Ovary (tissue), 9 donors: ENCODE results near the gene SLC43A1. TPM values are rescaled to one million over a fixed set of nuclear protein-coding genes. Genes with fewer than 3 reads are reported as not detected.

ENCODE experiments used
- DNase-seq, 5 donors: peaks; one replicate each; pipeline ENCODE4 v3.0.0-alpha.2; 2019 to 2020
- H3K27ac ChIP-seq, 2 donors: fragments of 200-600 bp; one replicate each; pipeline versions ENCODE4 v1.5.1 to v1.8.0; 2019 to 2022
- H3K27me3 ChIP-seq: fragments of 200-600 bp; one replicate; pipeline ENCODE4 v1.8.0; 2022
- H3K36me3 ChIP-seq: fragments of 200-600 bp; sonication (generic); one replicate; pipeline ENCODE4 v1.5.1; 2019
- H3K4me1 ChIP-seq: one replicate; pipeline ENCODE4 v1.8.1; 2013; ENCODE audit warnings: mild to moderate bottlenecking, moderate library complexity; ENCODE audit not compliant: insufficient read depth
- H3K4me3 ChIP-seq: fragments of 200-600 bp; sonication (generic); one replicate; pipeline ENCODE4 v1.5.1; 2017
- H3K9me3 ChIP-seq, 2 donors: fragments of 200-600 bp in 1 of 2; sonication (generic) in 1 of 2; one replicate each; pipeline versions ENCODE4 v1.5.1 to v1.8.1; 2013 to 2019; ENCODE audit warnings: mild to moderate bottlenecking in 1 of 2, moderate library complexity in 1 of 2
- CTCF ChIP-seq, 3 donors: fragments of 450-650 bp in 2 of 3; fragments of 200-600 bp in 1 of 3; IDR thresholded peaks; one replicate each; pipeline versions ENCODE4 v1.5.1 to v1.8.0; 2016 to 2022; ENCODE audit warnings: antibody characterized with exemption in 3 of 3, mild to moderate bottlenecking in 1 of 3
- EP300 ChIP-seq: sonication (generic); formaldehyde crosslinking; IDR thresholded peaks from one replicate; pipeline ENCODE4 v1.6.1; 2017; ENCODE audit warnings: antibody characterized with exemption
- POLR2A ChIP-seq: fragments of 450-650 bp; IDR thresholded peaks from one replicate; pipeline ENCODE4 v1.6.1; 2017; ENCODE audit warnings: antibody characterized with exemption, mild to moderate bottlenecking, moderate library complexity
- WGBS, 3 donors: extraction: QIAGEN DNeasy Blood & Tissue Kit in 1 of 3; methylation state at CpG; one replicate each; pipeline versions ENCODE4 v1.1.5 to v1.1.7; 2013 to 2017; 5-methylcytosine and 5-hydroxymethylcytosine counted together
- intact Hi-C, 4 donors: fragments of 100-400 bp; cut with DNase I; formaldehyde crosslinking; loops; one replicate each; pipeline versions ENCODE4 v1.11.0 to v1.15.1; 2022 to 2023
- polyA plus RNA-seq, 2 donors: library from polyadenylated mRNA; stranded (reverse); fragments of 200-250 nt in 1 of 2; fragments of 350-450 nt in 1 of 2; fragmentation: Illumina TruSeq in 1 of 2; extraction: RNeasy Lipid Tissue Mini Kit (QIAGEN cat#74804) in 1 of 2; gene quantifications; one replicate each; pipeline ENCODE4 v1.2.3, GENCODE V29; 2013 to 2014
- total RNA-seq, 7 donors: library from RNA; depleted of rRNA in 2 of 7; stranded (reverse); fragments of >200 nt in 2 of 7; fragmentation: NEBNext Ultra II Directional in 3 of 7; extraction: Animal tissue kit (Norgen Biotek cat#: 25700) in 3 of 7; gene quantifications; one replicate each; pipeline versions ENCODE4 v1.1.0 to v1.2.4, GENCODE V29; 2016 to 2023
- donor health status: DM: no; HTN: no; CAD: no; lungs with moderate emphysema.
- donor health status: DM: no; HTN: no; CAD: no.
- donor health status: Bipolar disorder and iron deficiency.
- donor health status: DM: yes; HTN: yes; CAD: no.
- donor health status: DM: no; HTN: no; CAD: no.
- donor health status: DM: yes; HTN: yes; CAD: no.

Gene SLC43A1
- total and polyA plus RNA-seq, 9 donors, result 11.5 to 30.4 (median 18.6) TPM

- WGBS, 3 donors, result 77 to 79% (median 78%) methylated on average over 23 of the region's 23 CpGs
- Histone ChIP-seq H3K4me1 (no peaks in the 10 kb centered on the region), H3K36me3 (no peaks in the 10 kb centered on the region), H3K9me3 (no peaks in the 10 kb centered on the region), H3K4me3 (no peak overlapping the region), H3K27me3 (no peaks in the 10 kb centered on the region), H3K27ac (no peak overlapping the region)
- intact Hi-C loops, result loop anchor here in 1 of 4 donors (10.0 kb wide), 1 partner anchor 113 kb away; no protein-coding TSS in a partner anchor
- TF ChIP-seq POLR2A (no peak), CTCF (IDR thresholded peaks at IDR 0.05) (no peak), EP300 (no peak)
- no peak for DNase-seq
Measured at GRCh38 chr11:57467508-57468157, 47.9 kb downstream of the SLC43A1 start.

- no peak overlapping the region for H3K4me3 ChIP-seq
- H3K9me3 ChIP-seq, result no peaks in the 10 kb centered on the region
- no peaks in the 10 kb centered on the region for H3K27me3 ChIP-seq
- no peak for TF ChIP-seq EP300
- no peak for TF ChIP-seq CTCF (IDR thresholded peaks at IDR 0.05)
- TF ChIP-seq POLR2A, result no peak
- H3K27ac ChIP-seq, result no peak overlapping the region
- WGBS, 3 donors, result 56 to 70% (median 57%) methylated on average over 4 of the region's 4 CpGs
- no peak for DNase-seq
- intact Hi-C loops, result loop anchor here in 1 of 4 donors (10.0 kb wide), 1 partner anchor 112 kb away; no protein-coding TSS in a partner anchor
- no peaks in the 10 kb centered on the region for H3K36me3 ChIP-seq
- no peaks in the 10 kb centered on the region for H3K4me1 ChIP-seq
Measured at GRCh38 chr11:57466680-57467079, 48.8 kb downstream of the SLC43A1 start.

GRCh38 chr11:57464539-57465181, 50.8 kb downstream of the SLC43A1 start:
- Histone ChIP-seq H3K27ac (no peak overlapping the region), H3K36me3 (no peaks in the 10 kb centered on the region), H3K9me3 (no peaks in the 10 kb centered on the region), H3K4me3 (no peak overlapping the region), H3K4me1 (peaks cover 2% of the 10 kb centered on the region), H3K27me3 (peaks cover 6% of the 10 kb centered on the region)
- WGBS, 3 donors, result 43 to 60% (median 44%) methylated on average over 30 of the region's 30 CpGs
- no peak for DNase-seq
- TF ChIP-seq CTCF (IDR thresholded peaks at IDR 0.05), result no peak
- no peak for TF ChIP-seq POLR2A
- no peak for TF ChIP-seq EP300
- intact Hi-C loops, result loop anchor here in 2 of 4 donors (5.0 to 10.0 kb wide), 2 partner anchors 58 to 110 kb away; no protein-coding TSS in a partner anchor

GRCh38 chr11:57463671-57464538, 51.6 kb downstream of the SLC43A1 start:
- Histone ChIP-seq H3K27ac (no peak overlapping the region), H3K4me3 (no peak overlapping the region), H3K4me1 (peaks cover 6% of the 10 kb centered on the region), H3K36me3 (no peaks in the 10 kb centered on the region), H3K9me3 (no peaks in the 10 kb centered on the region), H3K27me3 (peaks cover 6% of the 10 kb centered on the region)
- 66 to 71% (median 70%) methylated on average over 14 of the region's 14 CpGs for WGBS, 3 donors
- TF ChIP-seq EP300, result no peak
- no peak for TF ChIP-seq CTCF (IDR thresholded peaks at IDR 0.05)
- TF ChIP-seq POLR2A, result no peak
- no peak for DNase-seq
- intact Hi-C loops, result loop anchor here in 2 of 4 donors (5.0 to 10.0 kb wide), 2 partner anchors 58 to 109 kb away; no protein-coding TSS in a partner anchor
